ENCODE measurements around the gene DAD1. TPM values are rescaled to one million over a fixed set of nuclear protein-coding genes. Genes with fewer than 3 reads are reported as not detected.
A peak's percentile ranks its signal among the peaks of the same experiment; 100 is the strongest.
"Not testable (repeated sequence)": the region's sequence is repeated elsewhere in the genome, so short reads cannot be mapped to it uniquely, and the experiment has no call there.

Gene DAD1
- total RNA-seq, 1 experiment from 2014 or later: 290 TPM

GRCh38 chr14:22569106-22569736 is 19.8 kb downstream of the DAD1 start:
- no peak for DNase-seq (ENCODE audit: low read depth)

GRCh38 chr14:22567437-22567836 is 21.6 kb downstream of the DAD1 start:
- no peak for DNase-seq (ENCODE audit: low read depth)

- no peak for DNase-seq (ENCODE audit: low read depth)
Observed at GRCh38 chr14:22566845-22567244, 22.2 kb downstream of the DAD1 start.

- DNase-seq (ENCODE audit: low read depth): not testable (repeated sequence)
Observed at GRCh38 chr14:22566266-22566665, 22.8 kb downstream of the DAD1 start.

- no peak for DNase-seq (ENCODE audit: low read depth)
Observed at GRCh38 chr14:22565391-22565945, 23.6 kb downstream of the DAD1 start.

- DNase-seq (ENCODE audit: low read depth): no peak
Observed at GRCh38 chr14:22564463-22564862, 24.6 kb downstream of the DAD1 start.

- DNase-seq (ENCODE audit: low read depth): no peak
Observed at GRCh38 chr14:22563987-22564386, 25.0 kb downstream of the DAD1 start.

- DNase-seq (ENCODE audit: low read depth): no peak
Observed at GRCh38 chr14:22561661-22562579, 27.1 kb downstream of the DAD1 start.

- DNase-seq (ENCODE audit: low read depth): no peak
Observed at GRCh38 chr14:22561366-22561660, 27.7 kb downstream of the DAD1 start.

GRCh38 chr14:22560662-22561365 is 28.2 kb downstream of the DAD1 start:
- no peak for DNase-seq (ENCODE audit: low read depth)

GRCh38 chr14:22559041-22559440 is 30.0 kb downstream of the DAD1 start:
- DNase-seq (ENCODE audit: low read depth): no peak

GRCh38 chr14:22558221-22558913 is 30.7 kb downstream of the DAD1 start:
- DNase-seq (ENCODE audit: low read depth): no peak

- DNase-seq (ENCODE audit: low read depth): no peak
Observed at GRCh38 chr14:22557846-22558220, 31.2 kb downstream of the DAD1 start.

- DNase-seq (ENCODE audit: low read depth): peak; percentile 62
Observed at GRCh38 chr14:22556990-22557623, 31.9 kb downstream of the DAD1 start.

GRCh38 chr14:22556021-22556989 is 32.7 kb downstream of the DAD1 start:
- peak; percentile 61 for DNase-seq (ENCODE audit: low read depth)

GRCh38 chr14:22555384-22556011 is 33.5 kb downstream of the DAD1 start:
- DNase-seq (ENCODE audit: low read depth): peak; percentile 32

- no peak for DNase-seq (ENCODE audit: low read depth)
Observed at GRCh38 chr14:22554498-22555383, 34.3 kb downstream of the DAD1 start.

- not testable (repeated sequence) for DNase-seq (ENCODE audit: low read depth)
Observed at GRCh38 chr14:22553861-22554497, 35.0 kb downstream of the DAD1 start.

Data from LHCN-M2 (cell line).